PC-3 (cell line): ENCODE results near the gene MVB12B.

Experiments used
- EZH2 ChIP-seq: fragments of 300-600 bp; sonication (generic); IDR thresholded peaks from one replicate; pipeline ENCODE4 v1.6.1; 2017; ENCODE audit warnings: antibody characterized with exemption, mild to moderate bottlenecking, low read length; ENCODE audit not compliant: unreplicated experiment
- EZH2phosphoT487 ChIP-seq: fragments of 300-600 bp; sonication (generic); IDR thresholded peaks from 2 replicates; pipeline ENCODE4 v1.6.1; 2018; ENCODE audit warnings: mild to moderate bottlenecking, antibody characterized with exemption, low read length, borderline replicate concordance
- TF ChIP-seq, protein P1 (sequence below): fragments of 300-600 bp; sonication (generic); conservative IDR thresholded peaks from 2 replicates; pipeline ENCODE4 v1.5.1; 2017; ENCODE audit warnings: antibody characterized with exemption, low read depth, mild to moderate bottlenecking, low read length

DNA sequence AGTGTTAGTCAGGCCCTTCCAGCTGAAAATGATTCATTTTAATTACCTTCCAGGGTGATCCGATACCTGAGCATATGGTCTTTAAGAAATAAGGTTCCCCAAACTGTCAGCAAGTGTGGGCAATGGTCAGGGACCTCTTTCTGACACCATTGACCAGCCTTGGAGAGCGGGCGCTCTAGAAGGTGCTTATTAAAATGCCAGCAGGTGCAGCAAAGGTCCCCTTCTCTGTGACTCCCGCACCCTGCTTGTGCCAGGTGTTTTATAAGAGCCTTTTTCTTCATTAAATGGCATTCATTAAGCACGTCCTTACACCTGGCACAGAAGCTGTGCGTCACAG, 85.3 kb downstream of the MVB12B start:
- TF ChIP-seq, protein P1, sequence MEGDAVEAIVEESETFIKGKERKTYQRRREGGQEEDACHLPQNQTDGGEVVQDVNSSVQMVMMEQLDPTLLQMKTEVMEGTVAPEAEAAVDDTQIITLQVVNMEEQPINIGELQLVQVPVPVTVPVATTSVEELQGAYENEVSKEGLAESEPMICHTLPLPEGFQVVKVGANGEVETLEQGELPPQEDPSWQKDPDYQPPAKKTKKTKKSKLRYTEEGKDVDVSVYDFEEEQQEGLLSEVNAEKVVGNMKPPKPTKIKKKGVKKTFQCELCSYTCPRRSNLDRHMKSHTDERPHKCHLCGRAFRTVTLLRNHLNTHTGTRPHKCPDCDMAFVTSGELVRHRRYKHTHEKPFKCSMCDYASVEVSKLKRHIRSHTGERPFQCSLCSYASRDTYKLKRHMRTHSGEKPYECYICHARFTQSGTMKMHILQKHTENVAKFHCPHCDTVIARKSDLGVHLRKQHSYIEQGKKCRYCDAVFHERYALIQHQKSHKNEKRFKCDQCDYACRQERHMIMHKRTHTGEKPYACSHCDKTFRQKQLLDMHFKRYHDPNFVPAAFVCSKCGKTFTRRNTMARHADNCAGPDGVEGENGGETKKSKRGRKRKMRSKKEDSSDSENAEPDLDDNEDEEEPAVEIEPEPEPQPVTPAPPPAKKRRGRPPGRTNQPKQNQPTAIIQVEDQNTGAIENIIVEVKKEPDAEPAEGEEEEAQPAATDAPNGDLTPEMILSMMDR: no peak
- TF ChIP-seq EZH2phosphoT487 (no peak), EZH2 (no peak)
